ENCODE measurements around the gene IDH2.
"Not testable (repeated sequence)": the region's sequence is repeated elsewhere in the genome, so short reads cannot be mapped to it uniquely, and the experiment has no call there.

GRCh38 chr15:90139549-90139948 is 37.3 kb upstream of the IDH2 start:
- TF ChIP-seq, protein P1, sequence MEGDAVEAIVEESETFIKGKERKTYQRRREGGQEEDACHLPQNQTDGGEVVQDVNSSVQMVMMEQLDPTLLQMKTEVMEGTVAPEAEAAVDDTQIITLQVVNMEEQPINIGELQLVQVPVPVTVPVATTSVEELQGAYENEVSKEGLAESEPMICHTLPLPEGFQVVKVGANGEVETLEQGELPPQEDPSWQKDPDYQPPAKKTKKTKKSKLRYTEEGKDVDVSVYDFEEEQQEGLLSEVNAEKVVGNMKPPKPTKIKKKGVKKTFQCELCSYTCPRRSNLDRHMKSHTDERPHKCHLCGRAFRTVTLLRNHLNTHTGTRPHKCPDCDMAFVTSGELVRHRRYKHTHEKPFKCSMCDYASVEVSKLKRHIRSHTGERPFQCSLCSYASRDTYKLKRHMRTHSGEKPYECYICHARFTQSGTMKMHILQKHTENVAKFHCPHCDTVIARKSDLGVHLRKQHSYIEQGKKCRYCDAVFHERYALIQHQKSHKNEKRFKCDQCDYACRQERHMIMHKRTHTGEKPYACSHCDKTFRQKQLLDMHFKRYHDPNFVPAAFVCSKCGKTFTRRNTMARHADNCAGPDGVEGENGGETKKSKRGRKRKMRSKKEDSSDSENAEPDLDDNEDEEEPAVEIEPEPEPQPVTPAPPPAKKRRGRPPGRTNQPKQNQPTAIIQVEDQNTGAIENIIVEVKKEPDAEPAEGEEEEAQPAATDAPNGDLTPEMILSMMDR (conservative IDR thresholded peaks at IDR 0.05; ENCODE audit: low read depth, low read length): not testable (repeated sequence)
- TF ChIP-seq, protein P2, sequence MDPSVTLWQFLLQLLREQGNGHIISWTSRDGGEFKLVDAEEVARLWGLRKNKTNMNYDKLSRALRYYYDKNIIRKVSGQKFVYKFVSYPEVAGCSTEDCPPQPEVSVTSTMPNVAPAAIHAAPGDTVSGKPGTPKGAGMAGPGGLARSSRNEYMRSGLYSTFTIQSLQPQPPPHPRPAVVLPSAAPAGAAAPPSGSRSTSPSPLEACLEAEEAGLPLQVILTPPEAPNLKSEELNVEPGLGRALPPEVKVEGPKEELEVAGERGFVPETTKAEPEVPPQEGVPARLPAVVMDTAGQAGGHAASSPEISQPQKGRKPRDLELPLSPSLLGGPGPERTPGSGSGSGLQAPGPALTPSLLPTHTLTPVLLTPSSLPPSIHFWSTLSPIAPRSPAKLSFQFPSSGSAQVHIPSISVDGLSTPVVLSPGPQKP (IDR thresholded peaks at IDR 0.05; ENCODE audit: borderline replicate concordance, low read depth, low read length): not testable (repeated sequence)
- not testable (repeated sequence) for TF ChIP-seq RCOR1 (IDR thresholded peaks at IDR 0.05; ENCODE audit: insufficient replicate concordance, low read length); CHD1 (IDR thresholded peaks at IDR 0.05; ENCODE audit: low read depth, low read length); RFX5 (IDR thresholded peaks at IDR 0.05; ENCODE audit: low read depth, low read length)
